IPS-15b (cell line): ENCODE measurements around the gene SYNGR2.
"Not testable (repeated sequence)": the region's sequence is repeated elsewhere in the genome, so short reads cannot be mapped to it uniquely, and the experiment has no call there.

Experiments
- H3K27me3 ChIP-seq: one replicate; pipeline ENCODE4 v1.6.1; 2013; ENCODE audit warnings: low read length; ENCODE audit not compliant: control insufficient read depth, insufficient read depth
- H3K36me3 ChIP-seq: one replicate; pipeline ENCODE4 v1.6.1; 2013; ENCODE audit warnings: low read length; ENCODE audit not compliant: control insufficient read depth, insufficient read depth
- H3K4me1 ChIP-seq: one replicate; pipeline ENCODE4 v1.6.1; 2013; ENCODE audit warnings: mild to moderate bottlenecking, low read length; ENCODE audit not compliant: control insufficient read depth, insufficient read depth
- H3K4me3 ChIP-seq: one replicate; pipeline ENCODE4 v1.5.1; 2013; ENCODE audit warnings: low read depth, low read length
- H3K9ac ChIP-seq: one replicate; pipeline ENCODE4 v1.6.1; 2013; ENCODE audit warnings: low read depth, mild to moderate bottlenecking, low read length
- H3K9me3 ChIP-seq: one replicate; pipeline ENCODE4 v1.6.1; 2013; ENCODE audit warnings: mild to moderate bottlenecking, low read length; ENCODE audit not compliant: control insufficient read depth, insufficient read depth

SYNGR2 gene

DNA sequence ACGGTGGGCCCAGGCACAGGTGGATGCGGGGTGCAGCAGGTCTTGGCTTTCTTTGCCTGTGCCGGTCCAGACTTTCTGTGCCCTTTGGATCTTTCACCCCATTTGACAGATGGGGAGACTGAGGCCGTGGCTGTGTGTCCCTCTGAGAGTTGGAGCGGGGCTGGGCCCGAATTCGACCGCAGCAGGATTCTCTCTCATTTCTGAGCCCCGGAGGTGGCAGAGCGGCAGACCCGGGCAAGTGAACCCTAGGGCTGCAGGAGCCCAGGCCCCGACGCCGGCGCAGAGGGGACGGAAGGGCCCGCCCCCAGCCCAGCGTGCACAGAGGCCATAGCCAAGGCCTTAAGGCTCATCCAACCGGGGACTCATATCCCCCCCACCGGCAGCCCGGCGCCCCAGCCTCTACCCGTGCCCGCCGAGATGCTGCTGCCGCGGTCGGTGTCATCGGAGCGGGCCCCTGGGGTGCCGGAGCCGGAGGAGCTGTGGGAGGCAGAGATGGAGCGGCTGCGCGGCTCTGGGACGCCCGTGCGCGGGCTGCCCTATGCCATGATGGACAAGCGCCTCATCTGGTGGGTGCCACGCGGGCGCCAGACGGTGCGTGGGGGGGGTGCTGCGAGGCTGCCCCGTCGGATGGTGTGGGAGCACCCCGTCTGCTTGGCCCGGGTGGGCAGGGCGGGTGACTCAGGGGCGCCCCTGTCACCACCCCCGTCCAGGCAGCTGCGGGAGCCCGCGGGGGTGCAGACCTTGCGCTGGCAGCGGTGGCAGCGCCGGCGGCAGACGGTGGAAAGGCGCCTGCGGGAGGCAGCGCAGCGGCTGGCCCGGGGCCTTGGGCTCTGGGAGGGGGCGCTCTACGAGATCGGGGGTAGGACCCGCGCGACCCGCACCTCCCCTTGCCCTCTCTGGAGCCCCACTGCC, 37.0 kb upstream of the SYNGR2 start:
- peak overlapping the region; percentile 37 for H3K4me3 ChIP-seq
- peaks cover 11% of the 10 kb centered on the region for H3K4me1 ChIP-seq
- peaks cover 28% of the 10 kb centered on the region for H3K27me3 ChIP-seq
- H3K9ac ChIP-seq: no peak overlapping the region
- H3K36me3 ChIP-seq: no peaks in the 10 kb centered on the region
- H3K9me3 ChIP-seq: no peaks in the 10 kb centered on the region

DNA sequence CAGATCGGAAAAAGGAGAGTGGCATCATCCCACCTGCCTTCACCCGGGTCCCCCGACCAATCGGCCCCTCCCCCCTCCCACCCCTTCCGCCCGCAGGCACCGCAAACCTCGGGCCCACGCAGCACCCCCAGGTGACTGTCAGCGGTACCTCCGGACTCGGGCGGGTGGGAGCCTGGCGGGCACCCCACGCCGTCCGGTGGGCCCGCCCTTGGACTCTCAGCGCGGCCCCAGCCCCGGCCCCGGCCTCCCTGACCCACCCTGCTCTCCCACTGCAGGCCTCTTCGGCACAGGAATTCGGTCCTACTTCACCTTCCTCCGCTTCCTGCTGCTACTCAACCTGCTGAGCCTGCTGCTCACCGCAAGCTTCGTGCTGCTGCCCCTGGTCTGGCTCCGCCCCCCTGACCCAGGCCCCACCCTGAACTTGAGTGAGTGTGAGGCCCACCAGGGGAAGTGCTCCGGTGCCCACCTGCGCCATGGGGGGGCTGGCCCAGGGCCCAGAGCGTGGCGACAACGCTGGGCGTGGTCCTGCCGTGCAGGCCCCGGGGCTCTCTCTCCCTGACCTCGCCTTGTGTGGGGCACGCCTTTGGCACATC, 36.2 kb upstream of the SYNGR2 start:
- peak overlapping the region; percentile 37 for H3K4me3 ChIP-seq
- no peaks in the 10 kb centered on the region for H3K9me3 ChIP-seq
- no peak overlapping the region for H3K9ac ChIP-seq
- H3K36me3 ChIP-seq: no peaks in the 10 kb centered on the region
- H3K27me3 ChIP-seq: peaks cover 28% of the 10 kb centered on the region
- H3K4me1 ChIP-seq: peaks cover 8% of the 10 kb centered on the region

DNA sequence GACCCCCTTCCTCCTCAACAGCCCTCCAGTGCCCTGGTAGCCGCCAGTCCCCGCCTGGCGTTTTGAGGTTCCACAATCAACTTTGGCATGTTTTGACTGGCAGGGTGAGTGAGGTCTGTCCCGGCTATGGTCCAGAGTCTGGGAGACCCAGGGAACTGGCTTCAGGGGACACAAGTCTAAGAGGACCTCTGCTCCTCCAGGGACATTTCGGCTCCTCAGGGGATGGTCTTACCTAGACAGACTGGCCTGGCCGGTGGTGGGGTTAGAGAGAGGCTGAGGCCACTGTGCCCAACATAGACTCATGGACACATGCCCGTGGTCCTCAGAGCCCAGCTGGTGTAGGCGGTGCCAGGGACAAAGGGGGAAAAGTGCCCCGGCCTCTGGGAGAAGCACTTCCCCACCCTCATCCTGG, 35.6 kb upstream of the SYNGR2 start:
- no peak overlapping the region for H3K9ac ChIP-seq
- H3K4me1 ChIP-seq: peaks cover 7% of the 10 kb centered on the region
- H3K27me3 ChIP-seq: peaks cover 28% of the 10 kb centered on the region
- no peaks in the 10 kb centered on the region for H3K9me3 ChIP-seq
- no peak overlapping the region for H3K4me3 ChIP-seq
- no peaks in the 10 kb centered on the region for H3K36me3 ChIP-seq

DNA sequence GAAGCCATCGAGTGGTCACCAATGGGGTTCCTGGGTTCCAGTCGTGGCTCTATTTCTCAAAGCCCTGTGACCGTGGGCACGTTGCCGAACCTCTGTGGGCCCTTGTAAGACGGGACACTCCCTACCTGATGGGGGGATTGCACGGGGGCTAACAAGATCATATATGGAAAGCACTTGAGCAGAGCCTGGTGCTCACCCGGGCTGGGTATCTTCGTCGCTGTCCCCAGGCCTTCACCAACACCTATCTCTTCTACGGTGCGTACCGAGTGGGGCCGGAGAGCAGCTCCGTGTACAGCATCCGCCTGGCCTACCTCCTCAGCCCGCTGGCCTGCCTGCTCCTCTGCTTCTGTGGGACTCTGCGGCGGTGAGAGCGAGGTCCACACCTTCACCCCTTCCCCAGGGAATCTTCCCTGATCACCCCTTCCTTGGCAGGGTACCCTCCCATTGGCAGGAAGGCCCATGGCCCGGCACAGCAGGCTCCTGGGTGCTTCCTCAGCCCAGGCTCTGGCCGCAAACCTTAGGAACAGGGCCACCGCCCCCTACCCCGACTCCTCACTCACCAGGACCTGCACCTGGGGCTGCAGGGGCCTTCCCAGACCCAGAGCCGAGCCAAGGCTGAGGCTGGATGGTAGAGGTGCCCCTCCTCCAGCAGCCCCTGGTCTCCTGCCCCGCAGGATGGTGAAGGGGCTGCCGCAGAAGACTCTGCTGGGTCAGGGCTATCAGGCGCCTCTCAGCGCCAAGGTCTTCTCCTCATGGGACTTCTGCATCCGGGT, 35.0 kb upstream of the SYNGR2 start:
- H3K9me3 ChIP-seq: no peaks in the 10 kb centered on the region
- no peak overlapping the region for H3K4me3 ChIP-seq
- H3K36me3 ChIP-seq: no peaks in the 10 kb centered on the region
- H3K9ac ChIP-seq: no peak overlapping the region
- H3K4me1 ChIP-seq: peaks cover 7% of the 10 kb centered on the region
- H3K27me3 ChIP-seq: peaks cover 28% of the 10 kb centered on the region

DNA sequence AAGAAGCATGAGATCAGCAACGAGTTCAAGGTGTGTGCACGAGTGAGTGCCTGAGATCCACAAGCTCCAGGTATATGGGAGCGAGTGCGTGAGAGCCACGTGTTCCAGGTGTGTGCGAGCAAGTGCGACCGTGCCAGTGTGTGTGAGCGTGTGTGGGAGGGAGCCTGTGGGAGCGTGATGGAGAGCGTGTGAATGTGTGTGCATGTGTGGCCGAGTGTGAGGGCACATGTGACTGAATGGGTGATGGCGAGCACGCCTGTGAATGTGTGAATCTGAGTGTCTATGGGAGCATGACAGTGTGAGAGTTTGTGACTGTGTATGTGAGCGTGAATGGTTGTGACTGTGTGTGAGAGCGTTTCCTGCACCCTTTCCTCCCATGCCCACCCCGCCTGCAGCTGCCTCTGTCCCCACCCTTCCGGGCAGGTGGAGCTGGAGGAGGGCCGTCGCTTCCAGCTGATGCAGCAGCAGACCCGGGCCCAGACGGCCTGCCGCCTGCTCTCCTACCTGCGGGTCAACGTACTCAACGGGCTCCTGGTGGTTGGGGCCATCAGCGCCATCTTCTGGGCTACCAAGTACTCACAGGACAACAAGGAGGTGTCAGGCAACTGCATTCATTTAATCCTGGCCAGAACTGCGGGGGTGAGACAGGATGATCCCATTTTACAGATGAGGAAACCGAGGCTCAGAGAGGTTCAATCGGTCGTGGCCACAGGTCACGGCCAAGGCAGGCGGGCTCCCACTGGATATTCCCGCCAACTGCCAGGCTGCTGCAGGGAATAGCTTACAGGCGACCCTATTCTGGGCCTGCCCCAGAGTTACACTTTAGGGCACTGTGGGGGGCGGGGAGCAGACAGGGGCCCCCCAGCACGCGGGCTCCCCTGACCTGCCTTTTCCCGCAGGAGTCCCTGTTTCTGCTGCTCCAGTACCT, 34.1 kb upstream of the SYNGR2 start:
- Histone ChIP-seq H3K9me3 (no peaks in the 10 kb centered on the region), H3K27me3 (peaks cover 27% of the 10 kb centered on the region), H3K4me1 (peaks cover 5% of the 10 kb centered on the region), H3K4me3 (peak overlapping the region; percentile 22), H3K9ac (no peak overlapping the region), H3K36me3 (no peaks in the 10 kb centered on the region)

DNA sequence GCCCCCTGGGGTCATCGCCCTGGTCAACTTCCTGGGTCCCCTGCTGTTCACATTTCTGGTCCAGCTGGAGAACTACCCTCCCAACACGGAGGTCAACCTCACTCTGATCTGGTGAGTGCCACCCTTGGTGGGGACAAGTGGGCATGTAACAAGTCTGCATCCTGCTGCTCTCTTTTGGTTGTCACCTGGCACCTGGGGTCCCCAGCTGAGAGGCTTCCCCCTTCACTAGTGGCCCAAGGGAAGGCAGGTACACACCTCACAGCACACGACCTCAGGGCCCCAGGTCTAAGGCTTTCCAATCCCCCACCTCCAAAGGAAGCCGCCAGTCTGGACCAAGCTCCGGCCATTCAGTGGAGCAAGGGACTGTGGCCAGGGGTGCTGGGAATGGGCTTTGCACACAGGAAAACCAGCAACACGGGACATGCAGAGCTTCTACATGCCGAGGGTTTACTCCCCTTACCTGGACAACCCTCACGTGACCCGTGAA, 33.4 kb upstream of the SYNGR2 start:
- H3K4me1 ChIP-seq: peaks cover 4% of the 10 kb centered on the region
- peaks cover 25% of the 10 kb centered on the region for H3K27me3 ChIP-seq
- no peaks in the 10 kb centered on the region for H3K36me3 ChIP-seq
- no peaks in the 10 kb centered on the region for H3K9me3 ChIP-seq
- no peak overlapping the region for H3K4me3 ChIP-seq
- H3K9ac ChIP-seq: no peak overlapping the region

DNA sequence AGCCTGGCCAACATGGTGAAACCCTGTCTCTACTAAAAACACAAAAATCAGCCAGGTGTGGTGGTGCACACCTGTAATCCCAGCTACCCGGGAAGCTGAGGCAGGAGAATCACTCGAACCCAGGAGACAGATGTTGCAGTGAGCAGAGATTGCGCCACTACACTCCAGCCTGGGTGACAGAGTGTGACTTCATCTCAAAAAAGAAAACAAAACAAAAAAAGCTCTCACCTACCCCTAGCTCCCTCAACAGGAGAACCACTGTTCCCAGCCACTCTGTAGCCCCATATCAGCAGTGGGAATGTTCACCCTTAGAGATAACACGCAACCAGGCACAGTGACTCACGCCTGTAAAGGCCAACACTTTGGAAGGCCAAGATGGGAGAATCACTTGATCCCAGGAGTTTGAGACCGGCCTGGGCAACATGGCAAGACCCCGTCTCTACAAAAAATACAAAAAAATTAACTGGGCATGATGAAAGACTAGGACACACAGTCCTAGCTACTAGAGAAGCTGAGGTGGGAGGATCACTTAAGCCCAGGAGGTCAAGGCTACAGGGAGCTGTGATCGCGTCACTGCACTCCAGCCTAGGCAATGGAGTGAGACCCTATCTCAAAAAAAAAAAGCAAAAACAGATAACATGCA, 32.4 kb upstream of the SYNGR2 start:
- peaks cover 4% of the 10 kb centered on the region for H3K4me1 ChIP-seq

DNA sequence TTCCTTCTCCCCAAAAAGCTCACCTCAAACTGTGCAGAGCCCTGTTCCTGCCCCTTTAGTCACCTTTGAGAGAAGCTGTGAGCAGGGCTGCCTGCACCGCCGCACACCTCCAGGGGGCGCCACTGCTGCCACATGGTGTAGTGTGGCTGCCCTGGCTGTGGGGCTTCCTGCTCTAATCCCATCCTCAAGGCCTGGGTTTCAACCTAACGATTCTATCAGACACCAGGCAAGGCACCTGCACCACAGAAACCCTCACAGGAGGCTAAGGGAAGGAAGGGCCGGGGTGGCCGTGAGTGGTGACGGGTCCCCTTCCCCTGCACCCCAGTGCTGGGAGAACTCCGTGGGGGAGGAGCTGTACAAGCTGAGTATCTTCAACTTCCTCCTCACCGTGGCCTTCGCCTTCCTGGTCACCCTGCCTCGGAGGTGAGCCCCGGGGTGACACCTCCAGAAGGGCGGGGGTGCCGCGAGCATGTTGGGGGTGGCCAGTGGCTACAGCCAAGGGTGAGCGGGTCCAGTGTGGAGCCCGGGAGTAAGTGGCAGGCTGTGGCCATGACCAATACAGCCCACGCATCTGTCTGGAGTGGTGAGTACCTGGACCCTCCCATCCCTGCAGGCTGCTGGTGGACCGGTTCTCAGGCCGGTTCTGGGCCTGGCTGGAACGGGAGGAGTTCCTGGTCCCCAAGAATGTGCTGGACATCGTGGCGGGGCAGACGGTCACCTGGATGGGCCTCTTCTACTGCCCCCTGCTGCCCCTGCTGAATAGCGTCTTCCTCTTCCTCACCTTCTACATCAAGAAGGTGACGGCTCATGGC, 30.8 kb upstream of the SYNGR2 start:
- no peaks in the 10 kb centered on the region for H3K36me3 ChIP-seq
- H3K27me3 ChIP-seq: peaks cover 12% of the 10 kb centered on the region
- no peak overlapping the region for H3K4me3 ChIP-seq
- no peak overlapping the region for H3K9ac ChIP-seq
- H3K4me1 ChIP-seq: peaks cover 4% of the 10 kb centered on the region
- H3K9me3 ChIP-seq: no peaks in the 10 kb centered on the region

More for the DNA sequence above, 32.4 kb upstream of the SYNGR2 start:
- no peak overlapping the region for H3K9ac ChIP-seq
- no peaks in the 10 kb centered on the region for H3K36me3 ChIP-seq
- H3K4me3 ChIP-seq: no peak overlapping the region
- peaks cover 18% of the 10 kb centered on the region for H3K27me3 ChIP-seq
- H3K9me3 ChIP-seq: no peaks in the 10 kb centered on the region

DNA sequence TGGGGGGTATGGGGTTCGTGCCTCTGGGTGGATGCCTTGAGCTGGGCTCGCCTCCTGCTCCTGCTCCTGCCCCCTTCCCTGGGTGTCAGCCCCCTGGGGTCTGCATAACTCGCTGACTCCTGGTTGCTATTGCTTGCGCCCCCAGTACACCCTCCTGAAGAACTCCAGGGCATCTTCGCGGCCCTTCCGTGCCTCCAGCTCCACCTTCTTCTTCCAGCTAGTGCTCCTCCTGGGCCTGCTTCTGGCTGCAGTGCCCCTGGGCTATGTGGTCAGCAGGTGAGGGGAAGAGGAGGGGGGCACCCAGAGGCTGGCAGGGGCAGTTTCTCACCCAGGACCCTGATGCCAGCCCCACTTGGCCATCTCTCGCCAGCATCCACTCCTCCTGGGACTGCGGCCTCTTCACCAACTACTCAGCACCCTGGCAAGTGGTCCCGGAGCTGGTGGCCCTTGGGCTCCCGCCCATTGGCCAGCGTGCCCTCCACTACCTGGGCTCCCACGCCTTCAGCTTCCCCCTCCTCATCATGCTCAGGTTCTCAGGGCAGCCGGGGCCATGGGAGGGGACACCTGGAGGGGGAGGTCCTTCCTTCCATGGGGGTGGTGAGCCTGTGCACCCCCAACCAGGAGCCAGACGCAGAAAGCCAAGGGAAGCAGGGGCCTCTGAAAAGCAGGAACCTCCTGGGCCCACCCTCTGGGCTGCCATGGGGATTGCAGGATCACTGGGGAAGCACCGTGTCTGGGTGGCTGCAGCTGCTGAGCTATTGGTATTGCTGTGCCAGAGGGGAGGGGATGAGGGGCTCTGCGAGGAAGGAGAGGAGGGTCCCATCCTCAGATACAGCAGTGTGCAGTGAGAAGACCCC, 29.9 kb upstream of the SYNGR2 start:
- Histone ChIP-seq H3K9me3 (no peaks in the 10 kb centered on the region), H3K4me3 (no peak overlapping the region), H3K27me3 (peaks cover 5% of the 10 kb centered on the region), H3K36me3 (no peaks in the 10 kb centered on the region), H3K4me1 (peaks cover 4% of the 10 kb centered on the region), H3K9ac (no peak overlapping the region)

DNA sequence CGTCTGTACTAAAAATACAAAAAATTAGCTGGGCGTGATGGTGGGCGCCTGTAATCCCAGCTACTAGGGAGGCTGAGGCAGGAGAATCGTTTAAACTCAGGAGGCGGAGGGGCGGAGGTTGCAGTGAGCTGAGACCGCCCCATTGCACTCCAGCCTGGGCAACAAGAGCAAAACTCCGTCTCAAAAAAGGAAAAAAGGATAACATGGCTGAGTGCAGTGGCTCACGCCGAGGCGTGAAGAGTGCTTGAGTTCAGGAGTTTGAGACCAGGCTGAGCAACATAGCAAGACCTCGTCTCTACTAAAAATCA, 28.6 kb upstream of the SYNGR2 start:
- H3K4me3 ChIP-seq: peak overlapping the region; percentile 8
- not testable (repeated sequence) for H3K27me3 ChIP-seq, H3K9me3 ChIP-seq, H3K36me3 ChIP-seq, H3K4me1 ChIP-seq, H3K9ac ChIP-seq
